RWPE2 (cell line): ENCODE data around the gene PARVB.

Experiments
- ATAC-seq: fragments of 200-7000 bp; cut with Tn5 transposase; 3 replicates; pipeline ENCODE4 v1.9.1; 2021; ENCODE audit warnings: low read depth
- DNase-seq: peaks from one replicate; pipeline ENCODE4 v3.0.0-alpha.2; 2020; ENCODE audit warnings: low spot score
- H3K27ac ChIP-seq: fragments of 450-650 bp; 2 replicates; pipeline ENCODE4 v1.5.1; 2017; ENCODE audit warnings: mild to moderate bottlenecking; ENCODE audit not compliant: poor library complexity, severe bottlenecking
- H3K27me3 ChIP-seq: fragments of 250-450 bp; sonication (Bioruptor Pico); 2 replicates; pipeline ENCODE4 v1.5.1; 2021; ENCODE audit warnings: mild to moderate bottlenecking, moderate library complexity; ENCODE audit not compliant: insufficient read depth, poor library complexity, severe bottlenecking
- H3K36me3 ChIP-seq: fragments of 250-450 bp; sonication (Bioruptor Pico); 2 replicates; pipeline ENCODE4 v1.5.1; 2020; ENCODE audit warnings: low read depth, mild to moderate bottlenecking, moderate library complexity
- H3K4me1 ChIP-seq: fragments of 250-450 bp; sonication (Bioruptor Pico); 2 replicates; pipeline ENCODE4 v1.5.1; 2021; ENCODE audit warnings: mild to moderate bottlenecking, moderate library complexity; ENCODE audit not compliant: insufficient read depth, poor library complexity, severe bottlenecking
- H3K4me3 ChIP-seq: fragments of 250-450 bp; sonication (Bioruptor Pico); 2 replicates; pipeline ENCODE4 v1.5.1; 2021; ENCODE audit warnings: mild to moderate bottlenecking, moderate library complexity; ENCODE audit not compliant: severe bottlenecking
- H3K9me3 ChIP-seq: fragments of 250-450 bp; sonication (Bioruptor Pico); 2 replicates; pipeline ENCODE4 v1.5.1; 2021; ENCODE audit warnings: mild to moderate bottlenecking, moderate library complexity; ENCODE audit not compliant: severe bottlenecking
- TF ChIP-seq, protein P1 (sequence below): fragments of 450-650 bp; IDR thresholded peaks from one replicate; pipeline ENCODE4 v1.5.1; 2017; ENCODE audit warnings: mild to moderate bottlenecking, moderate library complexity; ENCODE audit not compliant: poor library complexity, severe bottlenecking

Gene PARVB

DNA sequence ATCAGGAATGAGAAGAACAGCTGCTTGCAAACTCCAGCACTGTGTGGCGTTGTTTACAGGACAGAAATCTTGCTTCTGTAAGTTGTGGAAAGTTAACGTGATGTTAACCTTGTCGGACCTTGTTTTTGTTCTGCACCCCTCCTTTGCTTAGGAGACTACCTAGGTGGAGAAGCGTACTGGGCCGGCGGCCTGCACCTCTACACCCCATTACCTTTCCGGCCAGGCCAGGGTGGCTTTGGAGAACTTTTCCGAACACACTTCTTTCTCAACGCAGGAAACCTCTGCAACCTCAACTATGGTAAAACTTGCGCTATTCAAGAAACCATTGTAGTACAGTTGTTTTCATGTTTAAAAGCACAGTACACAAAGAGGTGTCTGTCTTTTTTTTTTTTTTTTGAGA lies 35.1 kb upstream of the PARVB start:
- H3K27me3 ChIP-seq, result no peaks in the 10 kb centered on the region
- H3K27ac ChIP-seq, result no peak overlapping the region
- no peaks in the 10 kb centered on the region for H3K9me3 ChIP-seq
- DNase-seq, result no peak
- no peak overlapping the region for H3K4me3 ChIP-seq
- no peak for ATAC-seq
- H3K4me1 ChIP-seq, result no peaks in the 10 kb centered on the region
- TF ChIP-seq, protein P1, sequence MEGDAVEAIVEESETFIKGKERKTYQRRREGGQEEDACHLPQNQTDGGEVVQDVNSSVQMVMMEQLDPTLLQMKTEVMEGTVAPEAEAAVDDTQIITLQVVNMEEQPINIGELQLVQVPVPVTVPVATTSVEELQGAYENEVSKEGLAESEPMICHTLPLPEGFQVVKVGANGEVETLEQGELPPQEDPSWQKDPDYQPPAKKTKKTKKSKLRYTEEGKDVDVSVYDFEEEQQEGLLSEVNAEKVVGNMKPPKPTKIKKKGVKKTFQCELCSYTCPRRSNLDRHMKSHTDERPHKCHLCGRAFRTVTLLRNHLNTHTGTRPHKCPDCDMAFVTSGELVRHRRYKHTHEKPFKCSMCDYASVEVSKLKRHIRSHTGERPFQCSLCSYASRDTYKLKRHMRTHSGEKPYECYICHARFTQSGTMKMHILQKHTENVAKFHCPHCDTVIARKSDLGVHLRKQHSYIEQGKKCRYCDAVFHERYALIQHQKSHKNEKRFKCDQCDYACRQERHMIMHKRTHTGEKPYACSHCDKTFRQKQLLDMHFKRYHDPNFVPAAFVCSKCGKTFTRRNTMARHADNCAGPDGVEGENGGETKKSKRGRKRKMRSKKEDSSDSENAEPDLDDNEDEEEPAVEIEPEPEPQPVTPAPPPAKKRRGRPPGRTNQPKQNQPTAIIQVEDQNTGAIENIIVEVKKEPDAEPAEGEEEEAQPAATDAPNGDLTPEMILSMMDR, result no peak
- H3K36me3 ChIP-seq, result peaks cover 78% of the 10 kb centered on the region

DNA sequence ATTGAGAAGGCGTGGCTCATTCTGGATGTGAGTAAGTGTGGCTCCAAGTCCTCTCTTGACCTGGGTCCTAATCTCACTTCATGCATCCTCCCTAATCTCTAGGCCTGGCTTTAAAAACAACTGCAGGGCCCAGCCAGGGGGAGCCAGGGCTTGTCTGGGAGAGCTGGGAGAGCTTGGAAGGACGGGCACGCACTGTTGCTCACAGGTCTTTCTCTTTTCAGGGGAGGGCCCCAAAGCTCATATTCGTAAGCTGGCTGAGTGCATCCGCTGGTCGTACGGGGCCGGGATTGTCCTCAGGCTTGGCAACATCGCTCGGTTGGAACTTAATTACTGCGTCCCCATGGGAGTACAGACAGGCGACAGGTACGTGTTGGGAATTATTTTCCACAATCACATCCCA lies 34.1 kb upstream of the PARVB start:
- Histone ChIP-seq H3K27ac (no peak overlapping the region), H3K36me3 (peaks cover 78% of the 10 kb centered on the region), H3K4me3 (no peak overlapping the region), H3K4me1 (no peaks in the 10 kb centered on the region), H3K27me3 (no peaks in the 10 kb centered on the region), H3K9me3 (no peaks in the 10 kb centered on the region)
- ATAC-seq (no peak), DNase-seq (no peak)
- TF ChIP-seq, protein P1, result no peak

GRCh38 chr22:43991316-43992020 lies 32.6 kb upstream of the PARVB start:
- Histone ChIP-seq H3K27ac (no peak overlapping the region), H3K4me1 (no peaks in the 10 kb centered on the region), H3K27me3 (no peaks in the 10 kb centered on the region), H3K4me3 (no peak overlapping the region), H3K36me3 (peaks cover 75% of the 10 kb centered on the region), H3K9me3 (no peaks in the 10 kb centered on the region)
- DNase-seq (no peak), ATAC-seq (no peak)
- TF ChIP-seq, protein P1, result no peak

DNA sequence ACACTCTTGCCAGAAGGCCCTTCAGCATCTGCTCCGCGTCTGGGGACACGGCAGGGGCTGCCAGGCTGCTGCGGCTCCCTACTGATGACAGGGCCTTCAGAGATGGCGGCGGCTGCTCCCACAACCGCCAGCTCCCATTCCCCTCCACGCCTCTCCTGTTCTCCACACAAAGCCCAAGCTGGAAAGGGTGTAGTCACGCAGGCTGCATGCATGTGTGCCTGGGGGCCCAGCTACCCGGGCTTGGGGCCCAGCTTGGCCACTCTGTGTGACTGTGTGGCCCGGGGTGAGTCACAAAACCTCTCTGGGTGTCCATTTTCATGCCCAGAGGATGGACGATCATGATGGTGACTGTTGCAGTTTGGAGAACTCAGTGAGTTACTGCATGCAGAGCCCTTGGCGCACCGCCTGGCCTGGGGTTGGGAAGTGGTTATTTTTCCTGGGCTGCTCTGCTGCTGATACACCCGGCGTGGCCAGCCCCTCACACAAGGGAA lies 31.7 kb upstream of the PARVB start:
- H3K4me3 ChIP-seq, result no peak overlapping the region
- H3K27ac ChIP-seq, result no peak overlapping the region
- DNase-seq (no peak), ATAC-seq (no peak)
- TF ChIP-seq, protein P1, result no peak
- no peaks in the 10 kb centered on the region for H3K9me3 ChIP-seq
- H3K36me3 ChIP-seq, result peaks cover 75% of the 10 kb centered on the region
- no peaks in the 10 kb centered on the region for H3K27me3 ChIP-seq
- H3K4me1 ChIP-seq, result no peaks in the 10 kb centered on the region
